HEK293T (cell line): ENCODE results near the gene KCNAB2.
"Not testable (repeated sequence)": the region's sequence is repeated elsewhere in the genome, so short reads cannot be mapped to it uniquely, and the experiment has no call there.

Source experiments
- ARNT ChIP-seq: fragments of 450-650 bp; IDR thresholded peaks from 2 replicates; pipeline ENCODE4 v1.6.1; 2017; ENCODE audit warnings: mild to moderate bottlenecking
- BHLHE40 ChIP-seq: fragments of 450-650 bp; IDR thresholded peaks from 2 replicates; pipeline ENCODE4 v1.6.1; 2016; ENCODE audit warnings: mild to moderate bottlenecking, moderate library complexity, borderline replicate concordance
- ELF4 ChIP-seq: fragments of 450-650 bp; IDR thresholded peaks from 2 replicates; pipeline ENCODE4 v1.6.1; 2017; ENCODE audit warnings: antibody characterized with exemption
- LEF1 ChIP-seq: fragments of 450-650 bp; IDR thresholded peaks from 2 replicates; pipeline ENCODE4 v1.6.1; 2017; ENCODE audit warnings: mild to moderate bottlenecking, borderline replicate concordance
- SP1 ChIP-seq: fragments of 450-650 bp; IDR thresholded peaks from 2 replicates; pipeline ENCODE4 v1.6.1; 2017
- SUZ12 ChIP-seq: fragments of 450-650 bp; IDR thresholded peaks from 2 replicates; pipeline ENCODE4 v1.6.1; 2016; ENCODE audit warnings: mild to moderate bottlenecking
- TARDBP ChIP-seq: fragments of 450-650 bp; IDR thresholded peaks from 2 replicates; pipeline ENCODE4 v1.6.1; 2016
- ZNF384 ChIP-seq: fragments of 450-650 bp; IDR thresholded peaks from 2 replicates; pipeline ENCODE4 v1.6.1; 2016
- TF ChIP-seq, protein P1 (sequence below): fragments of 450-650 bp; IDR thresholded peaks from 2 replicates; pipeline ENCODE4 v1.6.1; 2016

DNA sequence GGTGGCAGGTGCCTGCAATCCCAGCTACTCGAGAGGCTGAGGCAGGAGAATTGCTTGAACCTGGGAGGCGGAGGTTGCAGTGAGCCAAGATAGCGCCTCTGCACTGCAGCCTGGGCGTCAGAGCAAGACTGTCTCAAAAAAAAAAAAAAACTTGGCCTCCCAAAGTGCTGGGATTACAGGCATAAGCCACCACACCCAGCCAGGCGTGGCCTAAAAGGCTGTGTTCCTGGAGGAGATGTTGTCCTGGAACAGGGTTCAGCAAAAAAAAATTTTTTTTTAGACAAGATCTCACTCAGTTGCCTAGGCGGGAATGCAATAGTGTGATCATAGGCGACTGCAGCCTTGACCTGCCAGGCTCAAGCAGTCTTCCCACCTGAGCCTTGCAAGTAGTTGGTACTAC, 28.0 kb upstream of the KCNAB2 start:
- TF ChIP-seq, protein P1, sequence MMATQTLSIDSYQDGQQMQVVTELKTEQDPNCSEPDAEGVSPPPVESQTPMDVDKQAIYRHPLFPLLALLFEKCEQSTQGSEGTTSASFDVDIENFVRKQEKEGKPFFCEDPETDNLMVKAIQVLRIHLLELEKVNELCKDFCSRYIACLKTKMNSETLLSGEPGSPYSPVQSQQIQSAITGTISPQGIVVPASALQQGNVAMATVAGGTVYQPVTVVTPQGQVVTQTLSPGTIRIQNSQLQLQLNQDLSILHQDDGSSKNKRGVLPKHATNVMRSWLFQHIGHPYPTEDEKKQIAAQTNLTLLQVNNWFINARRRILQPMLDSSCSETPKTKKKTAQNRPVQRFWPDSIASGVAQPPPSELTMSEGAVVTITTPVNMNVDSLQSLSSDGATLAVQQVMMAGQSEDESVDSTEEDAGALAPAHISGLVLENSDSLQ, result not testable (repeated sequence)
- not testable (repeated sequence) for TF ChIP-seq ZNF384, ARNT, ELF4, BHLHE40, SP1, SUZ12, LEF1, TARDBP
